Prostate gland (tissue), 2 donors: ENCODE measurements around the gene JAKMIP2. TPM values are rescaled to one million over a fixed set of nuclear protein-coding genes. Genes with fewer than 3 reads are reported as not detected.
"Not testable (repeated sequence)": the region's sequence is repeated elsewhere in the genome, so short reads cannot be mapped to it uniquely, and the experiment has no call there.

Experiments used
- DNase-seq: peaks from one replicate; pipeline ENCODE4 v3.0.0-alpha.2; 2019; ENCODE audit warnings: low spot score
- H3K27ac ChIP-seq, 2 donors: fragments of 200-600 bp; sonication (generic); 2 replicates each; pipeline ENCODE4 v1.5.1; 2017 to 2019
- H3K27me3 ChIP-seq: fragments of 200-600 bp; sonication (generic); replicated peaks from 2 replicates; pipeline ENCODE4 v1.5.1; 2019; ENCODE audit not compliant: insufficient read depth
- H3K36me3 ChIP-seq, 2 donors: fragments of 200-600 bp; sonication (generic); 1 replicate in 1 of 2; 2 replicates in 1 of 2; pipeline versions ENCODE4 v1.5.1 to v1.8.1; 2017 to 2019
- H3K4me1 ChIP-seq: fragments of 200-600 bp; sonication (generic); replicated peaks from 2 replicates; pipeline ENCODE4 v1.5.1; 2019
- H3K4me3 ChIP-seq, 2 donors: fragments of 200-600 bp; sonication (generic); 2 replicates each; pipeline ENCODE4 v1.5.1; 2017 to 2019
- H3K9me3 ChIP-seq: fragments of 200-600 bp; sonication (generic); 2 replicates; pipeline ENCODE4 v1.5.1; 2017
- POLR2A ChIP-seq: fragments of 450-650 bp; IDR thresholded peaks from one replicate; pipeline ENCODE4 v1.6.1; 2016; ENCODE audit warnings: antibody characterized with exemption, mild to moderate bottlenecking
- POLR2AphosphoS5 ChIP-seq: sonication (generic); formaldehyde crosslinking; IDR thresholded peaks from one replicate; pipeline ENCODE4 v1.6.1; 2017; ENCODE audit warnings: antibody characterized with exemption
- WGBS: methylation state at CpG from one replicate; pipeline ENCODE4 v1.1.5; 2018; 5-methylcytosine and 5-hydroxymethylcytosine counted together
- intact Hi-C: fragments of 100-400 bp; cut with DNase I; formaldehyde crosslinking; loops from one replicate; pipeline ENCODE4 v1.14.2; 2022
- total RNA-seq, 2 donors: library from RNA; depleted of rRNA; stranded (reverse); fragments of >200 nt; gene quantifications; one replicate each; pipeline ENCODE4 v1.1.0, GENCODE V29; 2016
- TF ChIP-seq, protein P1 (sequence below), 4 experiments: fragments of 200-600 bp in 2 of 4; fragments of 450-650 bp in 2 of 4; sonication (generic) in 2 of 4; IDR thresholded peaks; 1 replicate in 3 of 4; 2 replicates in 1 of 4; pipeline ENCODE4 v1.5.1; 2016 to 2019; ENCODE audit warnings: antibody characterized with exemption in 4 of 4, mild to moderate bottlenecking in 2 of 4, moderate library complexity in 2 of 4

Gene JAKMIP2
- total RNA-seq, 2 donors from 2014 or later, result 0.85 to 1.2 TPM

DNA sequence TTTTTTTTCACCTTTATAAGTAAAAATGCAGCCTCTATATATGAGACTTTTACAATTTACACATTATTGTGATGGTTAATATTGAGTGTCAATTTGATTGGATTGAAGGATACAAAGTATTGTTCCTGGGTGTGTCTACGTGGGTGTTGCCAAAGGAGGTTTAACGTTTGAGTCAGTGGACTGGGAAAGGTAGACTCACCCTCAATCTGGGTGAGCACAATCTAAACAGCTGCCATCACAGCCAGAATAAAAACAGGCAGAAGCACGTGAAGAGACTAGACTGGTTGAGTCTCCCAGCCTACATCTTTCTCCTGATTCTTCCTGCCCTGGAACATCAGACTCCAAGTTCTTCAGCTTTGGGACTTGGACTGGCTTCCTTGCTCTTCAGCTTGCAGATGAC is 139.9 kb downstream of the JAKMIP2 start:
- 83% methylated on average over 3 of the region's 3 CpGs for WGBS
- TF ChIP-seq, protein P1, sequence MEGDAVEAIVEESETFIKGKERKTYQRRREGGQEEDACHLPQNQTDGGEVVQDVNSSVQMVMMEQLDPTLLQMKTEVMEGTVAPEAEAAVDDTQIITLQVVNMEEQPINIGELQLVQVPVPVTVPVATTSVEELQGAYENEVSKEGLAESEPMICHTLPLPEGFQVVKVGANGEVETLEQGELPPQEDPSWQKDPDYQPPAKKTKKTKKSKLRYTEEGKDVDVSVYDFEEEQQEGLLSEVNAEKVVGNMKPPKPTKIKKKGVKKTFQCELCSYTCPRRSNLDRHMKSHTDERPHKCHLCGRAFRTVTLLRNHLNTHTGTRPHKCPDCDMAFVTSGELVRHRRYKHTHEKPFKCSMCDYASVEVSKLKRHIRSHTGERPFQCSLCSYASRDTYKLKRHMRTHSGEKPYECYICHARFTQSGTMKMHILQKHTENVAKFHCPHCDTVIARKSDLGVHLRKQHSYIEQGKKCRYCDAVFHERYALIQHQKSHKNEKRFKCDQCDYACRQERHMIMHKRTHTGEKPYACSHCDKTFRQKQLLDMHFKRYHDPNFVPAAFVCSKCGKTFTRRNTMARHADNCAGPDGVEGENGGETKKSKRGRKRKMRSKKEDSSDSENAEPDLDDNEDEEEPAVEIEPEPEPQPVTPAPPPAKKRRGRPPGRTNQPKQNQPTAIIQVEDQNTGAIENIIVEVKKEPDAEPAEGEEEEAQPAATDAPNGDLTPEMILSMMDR (IDR thresholded peaks at IDR 0.05), result no peak
- no peak for TF ChIP-seq POLR2AphosphoS5
- TF ChIP-seq POLR2A, result no peak
- intact Hi-C loops, result no loop called here
- DNase-seq, result no peak
- Histone ChIP-seq H3K27me3 (no peaks in the 10 kb centered on the region), H3K36me3 (no peaks in the 10 kb centered on the region), H3K4me1 (no peaks in the 10 kb centered on the region), H3K4me3 (no peak overlapping the region), H3K9me3 (no peaks in the 10 kb centered on the region), H3K27ac (no peak overlapping the region)

DNA sequence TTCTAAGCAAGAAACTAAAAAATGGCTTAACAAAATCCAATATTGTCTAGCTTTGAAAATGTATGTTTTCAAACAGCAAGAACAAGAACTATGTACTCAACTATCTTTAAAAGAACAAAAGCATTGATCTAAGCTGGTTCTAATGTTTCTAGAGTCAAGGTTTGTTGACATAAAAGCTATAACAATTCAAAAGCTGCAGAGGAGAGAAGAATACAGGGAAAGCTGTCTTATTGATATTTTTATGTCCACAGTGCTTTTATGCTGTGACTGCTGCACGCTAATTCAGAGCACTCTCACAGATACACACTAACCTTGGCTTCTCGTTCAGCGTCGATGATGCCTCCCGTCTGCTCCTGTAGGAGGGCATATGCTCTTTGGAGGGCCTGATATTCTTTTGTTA is 143.2 kb downstream of the JAKMIP2 start:
- no peaks in the 10 kb centered on the region for H3K9me3 ChIP-seq
- no peak overlapping the region for H3K4me3 ChIP-seq
- H3K36me3 ChIP-seq, result no peaks in the 10 kb centered on the region
- intact Hi-C loops, result no loop called here
- no peak for DNase-seq
- no peak overlapping the region for H3K27ac ChIP-seq
- 74% methylated on average over 5 of the region's 5 CpGs for WGBS
- no peaks in the 10 kb centered on the region for H3K27me3 ChIP-seq
- H3K4me1 ChIP-seq, result no peaks in the 10 kb centered on the region
- TF ChIP-seq, protein P1 (IDR thresholded peaks at IDR 0.05), result no peak
- TF ChIP-seq POLR2A (no peak), POLR2AphosphoS5 (no peak)

DNA sequence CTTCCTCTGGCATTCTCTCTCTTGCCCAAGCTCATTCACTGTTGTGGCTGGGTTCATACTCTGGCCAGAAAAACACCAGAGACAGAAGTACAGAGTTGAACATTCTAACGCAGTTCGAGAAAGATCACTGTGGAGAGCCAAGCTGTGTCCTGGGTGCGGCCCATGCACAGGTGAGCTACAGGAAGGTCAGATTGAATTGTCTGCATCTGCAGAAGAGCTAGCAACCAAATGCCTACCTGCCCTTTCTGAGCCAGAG is 145.9 kb downstream of the JAKMIP2 start:
- intact Hi-C loops, result no loop called here
- Histone ChIP-seq H3K4me1 (no peaks in the 10 kb centered on the region), H3K9me3 (no peaks in the 10 kb centered on the region), H3K27ac (no peak overlapping the region), H3K27me3 (no peaks in the 10 kb centered on the region), H3K4me3 (no peak overlapping the region), H3K36me3 (no peaks in the 10 kb centered on the region)
- TF ChIP-seq, protein P1 (IDR thresholded peaks at IDR 0.05), result no peak
- TF ChIP-seq POLR2A (no peak), POLR2AphosphoS5 (no peak)
- no peak for DNase-seq
- WGBS, result 98% methylated on average over 3 of the region's 3 CpGs

DNA sequence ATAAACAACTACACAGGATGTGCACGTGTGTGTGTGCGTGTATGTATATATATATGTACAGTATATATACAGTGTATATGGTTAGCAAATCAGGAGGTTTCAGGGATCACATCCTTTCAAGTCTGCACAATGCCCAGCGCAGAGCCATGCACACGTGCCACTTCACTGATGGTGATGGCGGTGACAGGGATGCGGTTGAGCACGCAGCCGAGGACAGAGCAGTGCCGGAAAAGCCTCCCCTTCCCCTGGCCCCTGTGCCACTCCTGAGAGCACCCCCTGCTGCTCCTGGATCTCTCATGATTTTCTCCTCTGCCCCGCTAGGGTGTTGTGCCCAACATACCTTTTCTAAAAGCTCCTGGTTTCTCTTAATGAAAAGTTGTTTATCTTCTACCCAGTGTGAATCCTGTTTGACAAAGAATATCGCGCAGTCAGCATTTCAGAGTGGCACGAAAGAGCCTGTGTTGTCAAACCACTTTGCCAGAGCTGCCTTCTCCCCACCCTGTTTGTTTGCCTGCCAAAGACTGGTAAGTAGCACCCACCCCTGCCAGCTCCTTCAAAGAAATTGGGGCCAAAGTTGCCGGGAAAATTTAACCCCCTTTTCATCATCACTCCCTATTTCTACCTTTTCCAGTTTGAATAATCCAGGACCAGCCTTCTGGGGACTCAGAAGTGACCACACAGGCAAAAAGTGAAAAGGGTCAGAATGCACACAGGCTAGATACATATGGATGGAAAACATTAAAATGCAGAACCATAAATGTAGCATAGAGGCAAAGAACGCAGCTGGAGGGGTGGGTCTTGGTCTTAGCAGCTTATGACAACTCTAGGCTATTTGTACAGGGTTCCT is 146.4 kb downstream of the JAKMIP2 start:
- Histone ChIP-seq H3K4me1 (no peaks in the 10 kb centered on the region), H3K36me3 (no peaks in the 10 kb centered on the region), H3K4me3 (no peak overlapping the region), H3K27me3 (no peaks in the 10 kb centered on the region), H3K27ac (no peak overlapping the region), H3K9me3 (no peaks in the 10 kb centered on the region)
- DNase-seq, result no peak
- WGBS, result 71% methylated on average over 15 of the region's 15 CpGs
- intact Hi-C loops, result no loop called here
- TF ChIP-seq POLR2AphosphoS5 (no peak), POLR2A (no peak)
- TF ChIP-seq, protein P1 (IDR thresholded peaks at IDR 0.05), result no peak

DNA sequence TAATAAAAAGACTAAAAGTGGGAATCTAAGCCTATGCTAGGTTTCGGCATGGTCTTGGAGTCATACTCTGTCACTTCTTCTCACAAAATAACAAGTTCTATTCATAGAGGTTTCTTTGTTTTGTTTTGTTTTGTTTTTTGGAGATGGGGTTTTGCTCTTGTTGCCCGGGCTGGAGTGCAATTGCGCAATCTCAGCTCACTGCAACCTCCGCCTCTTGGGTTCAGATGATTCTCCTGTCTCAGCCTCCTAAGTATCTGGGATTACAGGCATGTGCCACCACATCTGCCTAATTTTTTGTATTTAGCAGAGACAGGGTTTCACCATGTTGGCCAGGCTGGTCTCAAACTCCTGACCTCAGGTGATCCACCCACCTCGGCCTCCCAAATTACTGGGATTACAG is 147.1 kb downstream of the JAKMIP2 start:
- H3K27me3 ChIP-seq, H3K4me3 ChIP-seq, H3K27ac ChIP-seq, H3K36me3 ChIP-seq, H3K4me1 ChIP-seq, intact Hi-C loops, H3K9me3 ChIP-seq, DNase-seq: not testable (repeated sequence)
- 95% methylated on average over 5 of the region's 5 CpGs for WGBS
